GM21723 (cell line): ENCODE results near the gene TDRD1.

Experiments used
- ATAC-seq: cut with Tn5 transposase; IDR thresholded peaks from one replicate; pipeline ENCODE4 v1.9.1; 2021; ENCODE audit warnings: mild to moderate bottlenecking, moderate library complexity; ENCODE audit not compliant: unreplicated experiment

The TDRD1 gene

DNA sequence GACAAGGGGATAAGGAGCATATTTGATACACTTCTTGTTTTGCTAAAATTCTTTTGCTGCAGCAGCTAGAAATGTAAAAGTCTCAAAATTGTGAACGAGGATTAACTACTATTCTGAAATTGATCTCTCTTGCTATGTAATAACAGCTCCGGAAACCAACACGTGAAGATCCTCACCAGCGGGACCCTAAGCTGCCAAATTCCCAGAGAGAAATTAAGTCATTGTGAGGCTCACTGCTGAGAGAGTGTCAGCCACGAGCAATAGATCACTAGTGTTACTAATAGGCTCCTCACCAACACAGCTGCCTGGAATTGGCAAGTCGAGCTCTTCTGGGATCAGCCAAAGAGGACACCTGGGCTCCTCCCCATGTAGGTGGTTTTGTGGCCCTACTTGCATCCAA is 54.3 kb downstream of the TDRD1 start:
- no peak for ATAC-seq

DNA sequence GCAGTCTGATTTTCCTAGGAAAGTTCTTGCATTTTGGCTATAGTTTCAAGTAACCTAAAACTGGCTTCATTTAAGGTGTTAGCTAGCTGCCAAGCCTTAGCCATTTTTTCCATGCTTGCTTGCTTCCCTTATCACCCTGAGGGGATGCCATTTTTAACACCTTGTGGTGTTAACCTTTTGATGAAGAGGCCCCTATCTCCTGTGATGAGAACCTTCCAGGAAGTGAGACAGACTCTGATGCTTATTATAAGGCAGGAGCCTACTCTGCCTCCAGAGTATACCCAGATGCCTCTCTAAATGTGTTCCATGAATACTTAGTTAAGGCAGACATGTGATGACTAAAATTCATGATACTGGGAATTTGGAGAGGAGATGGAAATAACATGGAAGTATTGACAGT is 55.0 kb downstream of the TDRD1 start:
- ATAC-seq, result no peak

DNA sequence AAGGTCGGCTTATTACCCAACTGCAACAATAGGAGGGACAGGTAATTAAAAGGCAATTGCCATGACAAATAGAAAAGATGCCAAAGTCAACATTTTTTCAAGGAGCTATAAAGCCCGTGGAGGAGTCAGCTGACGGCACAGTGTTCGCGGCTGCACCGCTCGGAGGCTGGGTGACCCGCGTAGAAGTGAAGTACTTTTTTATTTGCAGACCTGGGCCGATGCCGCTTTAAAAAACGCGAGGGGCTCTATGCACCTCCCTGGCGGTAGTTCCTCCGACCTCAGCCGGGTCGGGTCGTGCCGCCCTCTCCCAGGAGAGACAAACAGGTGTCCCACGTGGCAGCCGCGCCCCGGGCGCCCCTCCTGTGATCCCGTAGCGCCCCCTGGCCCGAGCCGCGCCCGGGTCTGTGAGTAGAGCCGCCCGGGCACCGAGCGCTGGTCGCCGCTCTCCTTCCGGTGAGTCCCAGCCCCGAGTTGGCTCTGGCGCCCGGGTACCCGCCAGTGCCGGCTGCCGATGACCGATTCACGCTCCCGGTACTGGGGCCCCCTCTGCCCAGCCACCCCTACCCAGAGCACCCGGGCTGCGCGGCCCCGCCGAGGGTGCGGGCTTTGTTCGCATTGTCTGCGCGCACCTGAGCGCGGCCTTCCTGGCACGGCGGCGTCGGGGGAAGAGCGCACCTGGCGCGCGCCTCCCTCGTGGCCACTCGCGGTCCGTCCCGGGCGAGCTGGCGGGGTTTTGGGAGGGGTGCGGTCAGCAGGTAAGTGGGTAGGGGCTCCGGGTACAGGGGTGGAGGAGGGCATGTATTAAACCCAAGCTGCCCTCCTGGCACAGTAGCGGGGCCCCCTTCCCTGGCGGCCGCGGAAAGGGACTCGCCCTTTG is 60.2 kb downstream of the TDRD1 start, which contains the start of gene VWA2:
TSS of gene VWA2 (plus strand) at position 138 of the 877 bp plus-strand sequence. CDS start 9,460 bp downstream, outside the sequence.
- ATAC-seq, result no peak

DNA sequence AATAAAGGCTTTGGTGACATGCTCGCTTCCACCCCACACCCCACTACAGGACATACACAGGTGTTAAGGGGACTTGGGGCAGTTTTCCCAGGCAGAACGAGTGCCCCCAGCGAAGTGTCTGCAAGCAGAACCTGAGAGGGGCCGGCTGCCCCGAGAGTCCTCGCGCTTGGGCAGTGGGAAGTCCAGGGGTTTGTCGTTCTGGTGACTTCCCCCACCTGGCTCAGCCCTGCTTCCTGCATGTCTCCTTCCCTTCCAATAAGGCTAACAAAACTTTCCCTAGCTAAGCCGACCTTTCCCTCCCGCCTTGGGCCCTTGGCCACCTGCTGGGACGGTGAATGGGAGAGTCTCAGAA is 60.8 kb downstream of the TDRD1 start:
- ATAC-seq, result no peak

GRCh38 chr10:114242235-114242634 is 63.1 kb downstream of the TDRD1 start:
- ATAC-seq, result no peak

- ATAC-seq, result no peak
Observed at GRCh38 chr10:114243661-114244060, 64.5 kb downstream of the TDRD1 start.

DNA sequence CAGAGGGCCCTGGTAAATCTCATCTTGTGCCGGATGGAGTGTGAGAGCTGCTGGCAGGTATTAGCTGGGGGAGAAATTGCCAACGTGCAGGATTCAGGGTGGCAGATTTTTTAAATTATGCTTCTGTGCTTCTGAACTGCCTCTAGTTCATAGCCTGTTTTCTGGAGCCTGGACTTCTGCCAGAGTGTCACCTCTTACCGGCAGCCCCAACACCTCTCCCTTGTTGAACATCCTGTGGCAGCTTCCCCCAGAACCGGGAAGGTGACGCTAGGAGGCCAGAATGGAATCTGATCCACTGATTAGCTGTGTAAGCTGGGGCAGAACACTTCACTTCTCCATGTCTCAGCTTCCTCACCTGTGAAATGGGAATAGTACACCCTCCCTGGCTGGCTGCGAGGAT is 65.0 kb downstream of the TDRD1 start:
- ATAC-seq, result no peak

DNA sequence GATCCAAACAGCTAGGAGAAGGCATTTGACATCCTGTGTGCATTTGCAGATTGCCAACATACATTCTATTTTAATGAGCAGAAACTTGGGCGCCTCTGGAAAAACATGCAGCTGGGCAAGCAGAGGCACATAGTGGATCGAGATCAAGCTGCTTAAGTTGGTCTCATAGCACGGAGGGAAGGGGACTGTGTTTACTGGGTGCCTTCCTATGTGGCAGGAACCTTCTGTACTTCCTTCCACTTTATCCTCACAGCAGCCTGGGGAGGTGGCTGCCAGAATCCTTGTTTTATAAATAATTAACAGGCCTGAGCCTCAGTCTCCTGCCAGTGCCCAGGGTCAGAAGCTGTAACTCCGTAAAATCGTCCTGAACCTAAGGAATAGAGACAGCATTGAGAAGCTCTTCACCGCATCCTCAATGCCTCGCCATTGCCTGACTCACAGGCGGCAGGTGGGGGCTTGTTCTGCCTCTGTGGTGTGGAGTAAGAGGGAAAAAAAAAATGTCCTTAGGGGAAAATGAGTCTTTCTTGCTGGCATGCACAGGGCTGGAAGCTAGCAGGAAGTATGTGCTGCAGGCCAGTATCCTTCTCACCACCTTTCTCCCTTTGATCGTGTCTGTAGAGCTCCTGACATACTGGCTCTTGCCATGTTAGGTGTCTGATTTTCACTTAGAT is 66.1 kb downstream of the TDRD1 start:
- ATAC-seq, result no peak

- ATAC-seq, result no peak
Observed at GRCh38 chr10:114246679-114247305, 67.6 kb downstream of the TDRD1 start.

DNA sequence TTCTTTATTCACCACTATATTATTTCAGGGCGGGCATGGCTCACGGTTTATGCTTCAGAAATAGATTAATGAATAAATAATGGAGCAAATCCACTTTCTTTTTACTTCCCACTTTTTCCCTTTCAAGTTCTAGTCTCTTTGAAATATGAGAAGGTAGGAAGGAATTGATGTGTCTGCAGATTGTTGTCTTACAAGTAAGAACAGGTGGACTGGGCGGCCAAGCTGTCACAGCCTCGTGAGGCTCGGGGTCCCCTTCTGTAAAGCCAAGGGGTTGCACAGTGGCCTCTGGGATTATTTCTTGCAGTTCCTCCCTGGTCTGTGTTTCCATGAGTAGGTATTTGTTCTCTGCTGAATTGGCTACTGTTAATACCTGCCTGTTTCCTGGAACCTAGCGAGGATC is 71.1 kb downstream of the TDRD1 start:
- no peak for ATAC-seq

DNA sequence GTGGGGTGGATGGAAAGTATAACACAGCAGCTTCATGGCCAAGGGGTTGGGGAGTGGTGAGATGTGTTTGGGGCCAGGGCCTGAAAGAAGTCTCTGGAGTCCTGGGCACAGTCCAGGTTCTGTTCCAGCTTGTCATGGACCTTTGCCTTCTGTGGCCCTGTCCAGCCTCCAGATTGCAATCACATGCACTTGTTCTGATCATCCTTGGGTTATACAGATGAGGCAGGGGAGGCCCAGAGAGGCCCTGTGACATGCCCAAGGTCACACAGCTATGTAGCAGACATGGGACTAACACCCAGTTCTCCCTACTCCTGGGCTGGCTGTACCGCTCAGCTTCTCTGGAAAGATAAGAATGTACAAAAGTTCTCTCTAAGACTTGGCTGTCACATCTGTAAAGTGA is 71.6 kb downstream of the TDRD1 start:
- ATAC-seq, result no peak

GRCh38 chr10:114252092-114252491 is 72.9 kb downstream of the TDRD1 start:
- ATAC-seq, result no peak

DNA sequence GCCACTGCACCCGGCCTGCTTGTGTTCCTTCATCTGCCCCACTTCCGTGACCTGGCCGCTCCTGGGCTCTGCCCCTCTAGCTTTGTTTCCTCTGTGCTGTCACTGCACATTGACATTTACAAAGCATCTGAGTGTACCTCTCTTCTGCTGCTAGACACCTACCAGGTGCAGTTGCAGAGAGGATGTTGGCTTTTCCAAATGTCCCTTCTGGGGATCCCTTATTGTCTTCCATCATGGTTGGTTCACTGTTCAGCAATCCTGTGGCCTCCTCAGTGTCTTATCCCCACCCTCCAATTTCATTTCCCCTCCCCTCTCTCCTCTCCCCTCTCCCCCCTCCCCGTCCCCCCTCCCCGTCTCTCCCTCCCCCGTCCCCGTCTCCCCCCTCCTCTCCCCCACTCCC is 73.7 kb downstream of the TDRD1 start:
- ATAC-seq, result no peak

DNA sequence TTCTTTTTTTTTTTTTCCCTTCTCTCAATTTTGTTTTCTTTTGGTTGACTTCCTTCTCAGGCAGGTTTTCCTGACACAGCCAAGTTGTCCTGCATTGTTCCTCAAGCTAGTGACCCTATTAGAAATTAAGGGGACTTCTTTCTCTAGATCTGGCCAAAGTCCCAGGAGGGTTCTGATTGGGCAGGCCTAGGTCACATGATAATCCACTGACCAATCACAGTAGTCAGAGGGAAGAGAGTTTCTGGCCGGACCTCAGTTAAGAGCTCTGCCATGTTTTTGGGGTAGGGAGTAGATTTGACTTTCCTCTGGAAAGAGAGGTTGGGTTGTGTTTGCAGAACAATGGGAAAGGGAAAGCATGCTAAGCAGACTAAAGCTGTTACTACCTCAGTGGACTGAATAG is 76.1 kb downstream of the TDRD1 start:
- no peak for ATAC-seq

DNA sequence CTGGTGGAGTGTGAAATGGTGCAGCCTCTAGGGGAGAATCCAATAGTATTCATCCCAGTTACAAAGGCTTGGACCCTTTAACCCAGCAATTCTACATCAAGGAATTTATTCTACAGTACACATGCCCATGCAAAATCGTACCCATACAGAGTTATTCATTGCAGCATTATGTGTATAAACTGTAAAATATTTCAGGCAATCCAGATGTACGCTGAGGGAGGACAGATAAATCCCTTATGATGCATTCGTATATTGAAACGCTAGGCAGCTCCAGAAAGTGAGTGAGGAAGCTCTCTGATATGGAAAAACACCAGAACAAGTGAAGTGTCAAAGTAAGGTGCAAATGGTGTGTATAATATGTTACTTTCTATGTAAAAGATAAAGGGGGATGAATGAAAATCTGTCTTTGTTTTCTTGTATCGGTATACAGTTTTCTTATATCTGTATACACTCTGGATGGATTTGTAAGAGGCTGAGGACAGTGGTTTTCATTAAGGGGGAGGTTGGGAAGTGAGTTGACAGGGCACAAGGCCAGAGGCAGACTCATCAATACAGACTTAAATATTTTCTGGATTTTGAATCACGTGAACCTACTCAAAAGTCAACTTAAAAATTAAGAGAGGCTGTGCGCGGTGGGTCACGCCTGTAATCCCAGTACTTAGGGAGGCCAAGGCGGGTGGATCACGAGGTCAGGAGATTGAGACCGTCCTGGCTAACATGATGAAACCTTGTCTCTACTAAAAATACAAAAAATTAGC is 77.0 kb downstream of the TDRD1 start:
- no peak for ATAC-seq

DNA sequence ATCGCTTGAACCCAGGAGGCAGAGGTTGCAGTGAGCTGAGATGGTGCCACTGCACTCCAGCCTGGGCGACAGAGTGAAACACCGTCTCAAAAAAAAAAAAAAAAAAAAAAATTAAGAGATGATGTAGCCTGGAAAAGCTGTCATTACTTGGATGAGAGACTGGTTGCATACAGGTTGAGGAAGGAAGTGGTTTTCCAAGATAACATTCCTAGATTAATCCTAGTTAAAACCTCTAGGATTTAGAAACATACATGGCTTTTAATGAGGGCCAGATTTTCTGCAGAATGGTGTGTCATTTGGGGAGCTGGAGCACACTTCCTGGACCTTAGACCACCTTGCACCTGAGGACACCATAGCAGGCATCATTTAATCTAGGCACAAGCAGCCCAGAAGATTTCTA is 77.7 kb downstream of the TDRD1 start:
- ATAC-seq, result no peak

- ATAC-seq, result no peak
Observed at GRCh38 chr10:114257498-114257897, 78.3 kb downstream of the TDRD1 start.

DNA sequence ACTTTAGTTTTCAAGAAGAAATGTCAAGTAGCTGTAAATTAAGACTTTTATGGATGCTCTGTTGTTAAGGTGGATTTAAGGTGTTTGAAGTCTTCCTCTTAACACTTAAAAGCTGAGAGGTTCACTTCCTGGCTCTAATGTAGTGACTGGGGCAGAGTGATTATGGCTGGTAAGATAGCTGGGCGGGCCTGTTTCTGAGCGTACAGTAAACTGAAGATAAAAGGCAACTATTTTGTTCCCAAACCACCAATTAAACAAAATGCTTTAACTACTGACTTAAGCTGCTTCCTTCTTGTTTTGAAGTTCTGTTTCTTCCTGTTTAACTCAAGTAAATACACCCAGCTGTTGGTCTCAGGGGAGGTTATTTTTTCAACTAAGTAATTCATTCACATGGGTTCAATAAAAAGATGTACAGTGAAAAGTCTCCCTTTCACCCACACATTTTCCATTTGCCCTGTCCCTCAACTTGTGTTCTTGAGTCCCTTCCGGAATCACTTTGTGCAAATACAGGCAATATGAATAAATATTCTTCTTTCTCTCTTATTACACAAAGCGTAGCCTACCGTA is 79.2 kb downstream of the TDRD1 start:
- ATAC-seq, result no peak

GRCh38 chr10:114259824-114260223 is 80.7 kb downstream of the TDRD1 start:
- no peak for ATAC-seq

- ATAC-seq, result no peak
Observed at GRCh38 chr10:114260366-114260765, 81.2 kb downstream of the TDRD1 start.

- no peak for ATAC-seq
Observed at GRCh38 chr10:114261076-114261475, 81.9 kb downstream of the TDRD1 start.
